ENCODE data around the gene CD82.
"Not testable (repeated sequence)": the region's sequence is repeated elsewhere in the genome, so short reads cannot be mapped to it uniquely, and the experiment has no call there.

CD82 gene

GRCh38 chr11:44535191-44535980 is 30.1 kb upstream of the CD82 start:
- no peak for DNase-seq (ENCODE audit: low spot score)
- TF ChIP-seq CTCF (IDR thresholded peaks at IDR 0.05; ENCODE audit: extremely low read depth, missing control alignments): no peak

GRCh38 chr11:44536788-44537516 is 28.5 kb upstream of the CD82 start:
- DNase-seq (ENCODE audit: low spot score): no peak
- TF ChIP-seq CTCF (IDR thresholded peaks at IDR 0.05; ENCODE audit: extremely low read depth, missing control alignments): no peak

- DNase-seq (ENCODE audit: low spot score): no peak
- no peak for TF ChIP-seq CTCF (IDR thresholded peaks at IDR 0.05; ENCODE audit: extremely low read depth, missing control alignments)
These were observed 27.8 kb upstream of the CD82 start for GRCh38 chr11:44537679-44538078.

- peak; percentile 87 for TF ChIP-seq CTCF (IDR thresholded peaks at IDR 0.05; ENCODE audit: extremely low read depth, missing control alignments)
- peak; percentile 84 for DNase-seq (ENCODE audit: low spot score)
These were observed 26.9 kb upstream of the CD82 start for GRCh38 chr11:44538375-44539054.

GRCh38 chr11:44539971-44540370 is 25.5 kb upstream of the CD82 start:
- DNase-seq (ENCODE audit: low spot score): no peak
- TF ChIP-seq CTCF (IDR thresholded peaks at IDR 0.05; ENCODE audit: extremely low read depth, missing control alignments): no peak

- TF ChIP-seq CTCF (IDR thresholded peaks at IDR 0.05; ENCODE audit: extremely low read depth, missing control alignments): no peak
- DNase-seq (ENCODE audit: low spot score): no peak
These were observed 24.8 kb upstream of the CD82 start for GRCh38 chr11:44540667-44541066.

- TF ChIP-seq CTCF (IDR thresholded peaks at IDR 0.05; ENCODE audit: extremely low read depth, missing control alignments): no peak
These were observed 23.1 kb upstream of the CD82 start for GRCh38 chr11:44542372-44542771.

GRCh38 chr11:44546984-44547383 is 18.5 kb upstream of the CD82 start:
- not testable (repeated sequence) for DNase-seq (ENCODE audit: low spot score)

More at GRCh38 chr11:44542372-44542771, 23.1 kb upstream of the CD82 start:
- DNase-seq (ENCODE audit: low spot score): no peak

- not testable (repeated sequence) for DNase-seq (ENCODE audit: low spot score)
These were observed 17.9 kb upstream of the CD82 start for GRCh38 chr11:44547534-44547933.
